Type B pancreatic cell (in vitro differentiated cells): ENCODE results near the gene NR2E3. TPM values are rescaled to one million over a fixed set of nuclear protein-coding genes. Genes with fewer than 3 reads are reported as not detected.

Experiments
- DNase-seq: peaks from one replicate; pipeline ENCODE4 v3.0.0; 2021; ENCODE audit warnings: mixed read lengths; ENCODE audit not compliant: unreplicated experiment; ENCODE audit errors: extremely low spot score
- H3K27ac Mint-ChIP-seq: 2 replicates; pipeline ENCODE4 v1.8.0; 2021; ENCODE audit warnings: mild to moderate bottlenecking, mixed read lengths
- H3K27me3 Mint-ChIP-seq: 2 replicates; pipeline ENCODE4 v1.8.0; 2021; ENCODE audit warnings: mixed read lengths
- H3K36me3 Mint-ChIP-seq: 2 replicates; pipeline ENCODE4 v1.8.0; 2021; ENCODE audit warnings: mixed read lengths
- H3K4me1 Mint-ChIP-seq: one replicate; pipeline ENCODE4 v1.8.0; 2021; ENCODE audit warnings: mixed read lengths; ENCODE audit not compliant: unreplicated experiment
- H3K4me3 Mint-ChIP-seq: 2 replicates; pipeline ENCODE4 v1.8.0; 2021; ENCODE audit warnings: mild to moderate bottlenecking, mixed read lengths
- H3K9me3 Mint-ChIP-seq: 2 replicates; pipeline ENCODE4 v1.8.0; 2021; ENCODE audit warnings: mixed read lengths
- CTCF ChIP-seq: fragments of 200-600 bp; sonication (generic); conservative IDR thresholded peaks from 2 replicates; pipeline ENCODE4 v1.5.0; 2021; ENCODE audit warnings: antibody characterized with exemption, mild to moderate bottlenecking
- total RNA-seq: library from RNA; stranded (reverse); gene quantifications from 2 replicates; pipeline ENCODE4 v1.2.1, GENCODE V29; 2021; ENCODE audit warnings: low replicate concordance

The NR2E3 gene
- total RNA-seq, 1 donor from 2014 or later = 0.94 TPM

DNA sequence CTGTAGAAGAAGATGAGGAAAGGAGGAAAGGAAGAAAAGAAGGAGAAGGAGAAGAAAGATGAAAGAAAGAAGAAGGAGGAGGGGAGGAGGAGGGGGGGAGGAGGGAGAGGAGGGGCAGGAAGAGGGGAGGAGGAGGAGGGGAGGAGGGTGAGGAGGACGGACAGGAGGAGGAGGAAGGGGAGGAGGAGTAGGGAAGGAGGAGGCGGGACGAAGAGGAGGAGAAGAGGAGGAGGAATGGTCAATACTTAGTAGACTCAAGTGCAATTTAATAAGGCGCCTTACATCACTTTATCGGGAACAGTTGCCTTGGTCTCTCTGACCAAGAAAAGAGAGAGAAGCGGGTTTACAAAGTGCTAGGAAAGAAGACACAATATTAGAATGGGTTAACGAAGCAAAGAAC is 23.7 kb upstream of the NR2E3 start:
- peaks cover 3% of the 10 kb centered on the region for H3K27me3 Mint-ChIP-seq
- H3K4me1 Mint-ChIP-seq = peaks cover 4% of the 10 kb centered on the region
- no peaks in the 10 kb centered on the region for H3K36me3 Mint-ChIP-seq
- DNase-seq = no peak
- H3K27ac Mint-ChIP-seq = no peak overlapping the region
- H3K4me3 Mint-ChIP-seq = no peak overlapping the region
- TF ChIP-seq CTCF = no peak
- no peaks in the 10 kb centered on the region for H3K9me3 Mint-ChIP-seq

GRCh38 chr15:71788646-71789579 is 21.4 kb upstream of the NR2E3 start:
- no peak for TF ChIP-seq CTCF
- H3K27me3 Mint-ChIP-seq = peaks cover 3% of the 10 kb centered on the region
- peaks cover 4% of the 10 kb centered on the region for H3K4me1 Mint-ChIP-seq
- H3K27ac Mint-ChIP-seq = no peak overlapping the region
- no peak overlapping the region for H3K4me3 Mint-ChIP-seq
- H3K36me3 Mint-ChIP-seq = no peaks in the 10 kb centered on the region
- H3K9me3 Mint-ChIP-seq = no peaks in the 10 kb centered on the region
- DNase-seq = peak; percentile 43

DNA sequence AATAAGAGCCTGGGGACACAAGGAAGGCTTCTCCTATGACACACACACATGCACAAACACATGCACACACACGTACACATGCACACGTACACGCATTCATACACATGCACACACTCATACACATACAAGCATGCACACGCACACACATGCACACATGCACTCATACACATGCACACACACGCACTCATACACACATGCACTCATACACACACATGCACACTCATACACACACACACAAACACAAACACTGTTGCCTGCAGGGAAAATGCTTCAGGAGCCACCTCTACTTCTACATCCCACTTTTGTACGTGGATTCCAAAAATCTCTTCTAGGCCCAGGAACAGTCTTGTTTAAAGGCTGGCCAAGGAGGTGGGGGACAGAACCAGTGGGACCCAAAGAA is 20.7 kb upstream of the NR2E3 start:
- Mint-ChIP-seq H3K4me1 (peaks cover 4% of the 10 kb centered on the region), H3K27ac (peak overlapping the region; percentile 67), H3K9me3 (no peaks in the 10 kb centered on the region), H3K27me3 (peaks cover 3% of the 10 kb centered on the region), H3K4me3 (no peak overlapping the region), H3K36me3 (no peaks in the 10 kb centered on the region)
- TF ChIP-seq CTCF = no peak
- DNase-seq = no peak

DNA sequence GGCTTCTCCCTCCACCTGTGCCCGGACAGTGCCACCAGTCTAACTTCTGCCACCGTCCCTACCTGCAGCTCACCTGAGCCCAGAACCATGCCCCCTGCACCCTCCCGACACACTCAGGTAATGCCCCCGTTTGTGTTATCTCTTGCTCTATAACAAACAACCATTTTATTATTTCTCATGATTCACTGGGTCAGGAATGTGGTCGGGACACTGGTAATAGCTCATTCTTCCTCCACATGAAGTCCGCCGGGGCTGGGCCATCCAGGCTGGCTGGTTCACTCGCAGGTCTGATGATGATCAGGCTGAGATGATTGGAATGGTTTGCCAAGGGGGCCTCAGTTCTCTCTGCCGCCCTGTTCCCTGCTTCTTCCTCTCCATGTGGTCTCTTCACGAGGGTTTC is 20.3 kb upstream of the NR2E3 start:
- H3K27me3 Mint-ChIP-seq = peaks cover 3% of the 10 kb centered on the region
- peaks cover 4% of the 10 kb centered on the region for H3K4me1 Mint-ChIP-seq
- no peaks in the 10 kb centered on the region for H3K36me3 Mint-ChIP-seq
- DNase-seq = peak; percentile 48
- TF ChIP-seq CTCF = no peak
- H3K9me3 Mint-ChIP-seq = no peaks in the 10 kb centered on the region
- no peak overlapping the region for H3K4me3 Mint-ChIP-seq
- peak overlapping the region; percentile 67 for H3K27ac Mint-ChIP-seq

DNA sequence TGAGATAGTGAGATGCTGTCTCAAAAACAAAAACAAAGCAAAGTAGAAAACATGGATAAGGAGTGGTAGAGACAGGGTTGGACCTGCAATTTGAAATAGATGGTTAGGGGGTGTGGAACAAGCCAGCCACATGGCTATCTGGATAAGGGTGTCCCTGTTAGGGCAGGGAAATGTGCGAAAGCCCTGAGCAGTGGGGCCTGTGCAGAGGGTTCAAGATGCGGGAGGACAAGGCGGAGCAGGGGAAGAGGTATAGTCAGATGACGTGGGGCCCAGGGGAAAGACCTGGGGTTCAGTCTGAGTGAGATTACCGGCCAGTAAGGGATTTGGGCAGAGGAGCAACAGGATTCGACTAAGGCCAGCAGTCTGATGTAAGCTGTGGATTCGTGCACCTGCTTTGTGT is 18.4 kb upstream of the NR2E3 start:
- Mint-ChIP-seq H3K4me1 (peaks cover 4% of the 10 kb centered on the region), H3K9me3 (no peaks in the 10 kb centered on the region), H3K27me3 (peaks cover 3% of the 10 kb centered on the region), H3K36me3 (no peaks in the 10 kb centered on the region), H3K27ac (no peak overlapping the region), H3K4me3 (no peak overlapping the region)
- no peak for TF ChIP-seq CTCF
- peak; percentile 45 for DNase-seq
